Measurements from ENCODE around the gene CHD9. TPM values are rescaled to one million over a fixed set of nuclear protein-coding genes. Genes with fewer than 3 reads are reported as not detected.

CHD9 gene
- total and polyA plus RNA-seq, 9 of the 15 experiments (the other 6 are each of a cell fraction or from before 2014, with no cell fraction given), result 29.0 to 69.3 (median 40.6) TPM

DNA sequence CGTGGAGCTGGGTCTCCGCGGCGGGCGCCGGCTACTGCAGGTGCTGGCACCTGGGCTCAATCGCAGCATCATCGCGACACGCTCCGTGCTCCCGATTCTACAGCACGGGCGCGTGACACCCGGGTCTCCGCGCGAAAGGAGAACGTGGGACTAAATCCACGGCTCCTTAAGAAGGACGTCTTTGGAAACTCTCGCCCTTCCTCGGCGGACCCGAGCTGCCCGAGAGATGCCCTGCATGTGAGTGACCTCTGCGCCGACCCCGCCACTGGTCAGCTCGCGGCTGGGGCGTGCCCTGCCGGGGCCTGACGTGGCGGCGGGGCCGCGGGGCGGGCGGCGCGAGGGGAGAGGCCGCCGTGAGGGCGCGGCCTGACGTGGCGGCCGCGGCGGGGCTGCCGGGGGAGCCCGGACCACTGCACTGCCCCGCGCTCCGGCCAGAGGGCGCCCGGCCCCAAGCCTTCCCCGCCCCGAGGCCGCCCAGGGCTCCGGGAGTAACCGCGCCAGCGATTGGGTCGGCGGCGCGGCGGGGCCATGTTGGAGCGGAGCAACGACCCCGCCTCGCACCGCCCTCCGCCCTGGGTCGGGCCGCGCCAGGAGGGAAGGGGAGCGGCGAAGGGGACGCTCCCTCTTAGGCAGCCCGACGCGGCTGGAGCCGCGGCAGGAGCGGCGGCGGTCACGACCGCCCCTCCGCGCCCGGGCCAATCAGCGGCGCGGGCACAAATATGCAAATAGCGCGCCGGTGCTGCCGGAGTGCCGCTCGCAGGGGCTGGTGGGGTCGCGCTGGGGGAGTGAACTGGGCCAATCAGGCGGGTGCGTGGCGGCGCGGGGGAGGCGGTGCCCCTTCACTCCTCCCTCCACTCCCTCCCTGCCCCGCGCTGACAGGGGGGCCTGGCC lies 75.6 kb downstream of the CHD9 start (continued):
- TF ChIP-seq, protein P1, sequence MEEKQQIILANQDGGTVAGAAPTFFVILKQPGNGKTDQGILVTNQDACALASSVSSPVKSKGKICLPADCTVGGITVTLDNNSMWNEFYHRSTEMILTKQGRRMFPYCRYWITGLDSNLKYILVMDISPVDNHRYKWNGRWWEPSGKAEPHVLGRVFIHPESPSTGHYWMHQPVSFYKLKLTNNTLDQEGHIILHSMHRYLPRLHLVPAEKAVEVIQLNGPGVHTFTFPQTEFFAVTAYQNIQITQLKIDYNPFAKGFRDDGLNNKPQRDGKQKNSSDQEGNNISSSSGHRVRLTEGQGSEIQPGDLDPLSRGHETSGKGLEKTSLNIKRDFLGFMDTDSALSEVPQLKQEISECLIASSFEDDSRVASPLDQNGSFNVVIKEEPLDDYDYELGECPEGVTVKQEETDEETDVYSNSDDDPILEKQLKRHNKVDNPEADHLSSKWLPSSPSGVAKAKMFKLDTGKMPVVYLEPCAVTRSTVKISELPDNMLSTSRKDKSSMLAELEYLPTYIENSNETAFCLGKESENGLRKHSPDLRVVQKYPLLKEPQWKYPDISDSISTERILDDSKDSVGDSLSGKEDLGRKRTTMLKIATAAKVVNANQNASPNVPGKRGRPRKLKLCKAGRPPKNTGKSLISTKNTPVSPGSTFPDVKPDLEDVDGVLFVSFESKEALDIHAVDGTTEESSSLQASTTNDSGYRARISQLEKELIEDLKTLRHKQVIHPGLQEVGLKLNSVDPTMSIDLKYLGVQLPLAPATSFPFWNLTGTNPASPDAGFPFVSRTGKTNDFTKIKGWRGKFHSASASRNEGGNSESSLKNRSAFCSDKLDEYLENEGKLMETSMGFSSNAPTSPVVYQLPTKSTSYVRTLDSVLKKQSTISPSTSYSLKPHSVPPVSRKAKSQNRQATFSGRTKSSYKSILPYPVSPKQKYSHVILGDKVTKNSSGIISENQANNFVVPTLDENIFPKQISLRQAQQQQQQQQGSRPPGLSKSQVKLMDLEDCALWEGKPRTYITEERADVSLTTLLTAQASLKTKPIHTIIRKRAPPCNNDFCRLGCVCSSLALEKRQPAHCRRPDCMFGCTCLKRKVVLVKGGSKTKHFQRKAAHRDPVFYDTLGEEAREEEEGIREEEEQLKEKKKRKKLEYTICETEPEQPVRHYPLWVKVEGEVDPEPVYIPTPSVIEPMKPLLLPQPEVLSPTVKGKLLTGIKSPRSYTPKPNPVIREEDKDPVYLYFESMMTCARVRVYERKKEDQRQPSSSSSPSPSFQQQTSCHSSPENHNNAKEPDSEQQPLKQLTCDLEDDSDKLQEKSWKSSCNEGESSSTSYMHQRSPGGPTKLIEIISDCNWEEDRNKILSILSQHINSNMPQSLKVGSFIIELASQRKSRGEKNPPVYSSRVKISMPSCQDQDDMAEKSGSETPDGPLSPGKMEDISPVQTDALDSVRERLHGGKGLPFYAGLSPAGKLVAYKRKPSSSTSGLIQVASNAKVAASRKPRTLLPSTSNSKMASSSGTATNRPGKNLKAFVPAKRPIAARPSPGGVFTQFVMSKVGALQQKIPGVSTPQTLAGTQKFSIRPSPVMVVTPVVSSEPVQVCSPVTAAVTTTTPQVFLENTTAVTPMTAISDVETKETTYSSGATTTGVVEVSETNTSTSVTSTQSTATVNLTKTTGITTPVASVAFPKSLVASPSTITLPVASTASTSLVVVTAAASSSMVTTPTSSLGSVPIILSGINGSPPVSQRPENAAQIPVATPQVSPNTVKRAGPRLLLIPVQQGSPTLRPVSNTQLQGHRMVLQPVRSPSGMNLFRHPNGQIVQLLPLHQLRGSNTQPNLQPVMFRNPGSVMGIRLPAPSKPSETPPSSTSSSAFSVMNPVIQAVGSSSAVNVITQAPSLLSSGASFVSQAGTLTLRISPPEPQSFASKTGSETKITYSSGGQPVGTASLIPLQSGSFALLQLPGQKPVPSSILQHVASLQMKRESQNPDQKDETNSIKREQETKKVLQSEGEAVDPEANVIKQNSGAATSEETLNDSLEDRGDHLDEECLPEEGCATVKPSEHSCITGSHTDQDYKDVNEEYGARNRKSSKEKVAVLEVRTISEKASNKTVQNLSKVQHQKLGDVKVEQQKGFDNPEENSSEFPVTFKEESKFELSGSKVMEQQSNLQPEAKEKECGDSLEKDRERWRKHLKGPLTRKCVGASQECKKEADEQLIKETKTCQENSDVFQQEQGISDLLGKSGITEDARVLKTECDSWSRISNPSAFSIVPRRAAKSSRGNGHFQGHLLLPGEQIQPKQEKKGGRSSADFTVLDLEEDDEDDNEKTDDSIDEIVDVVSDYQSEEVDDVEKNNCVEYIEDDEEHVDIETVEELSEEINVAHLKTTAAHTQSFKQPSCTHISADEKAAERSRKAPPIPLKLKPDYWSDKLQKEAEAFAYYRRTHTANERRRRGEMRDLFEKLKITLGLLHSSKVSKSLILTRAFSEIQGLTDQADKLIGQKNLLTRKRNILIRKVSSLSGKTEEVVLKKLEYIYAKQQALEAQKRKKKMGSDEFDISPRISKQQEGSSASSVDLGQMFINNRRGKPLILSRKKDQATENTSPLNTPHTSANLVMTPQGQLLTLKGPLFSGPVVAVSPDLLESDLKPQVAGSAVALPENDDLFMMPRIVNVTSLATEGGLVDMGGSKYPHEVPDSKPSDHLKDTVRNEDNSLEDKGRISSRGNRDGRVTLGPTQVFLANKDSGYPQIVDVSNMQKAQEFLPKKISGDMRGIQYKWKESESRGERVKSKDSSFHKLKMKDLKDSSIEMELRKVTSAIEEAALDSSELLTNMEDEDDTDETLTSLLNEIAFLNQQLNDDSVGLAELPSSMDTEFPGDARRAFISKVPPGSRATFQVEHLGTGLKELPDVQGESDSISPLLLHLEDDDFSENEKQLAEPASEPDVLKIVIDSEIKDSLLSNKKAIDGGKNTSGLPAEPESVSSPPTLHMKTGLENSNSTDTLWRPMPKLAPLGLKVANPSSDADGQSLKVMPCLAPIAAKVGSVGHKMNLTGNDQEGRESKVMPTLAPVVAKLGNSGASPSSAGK (IDR thresholded peaks at IDR 0.05), result peak; percentile 17; the same call in 1 of the 2 replicates
- TF ChIP-seq, protein P2, sequence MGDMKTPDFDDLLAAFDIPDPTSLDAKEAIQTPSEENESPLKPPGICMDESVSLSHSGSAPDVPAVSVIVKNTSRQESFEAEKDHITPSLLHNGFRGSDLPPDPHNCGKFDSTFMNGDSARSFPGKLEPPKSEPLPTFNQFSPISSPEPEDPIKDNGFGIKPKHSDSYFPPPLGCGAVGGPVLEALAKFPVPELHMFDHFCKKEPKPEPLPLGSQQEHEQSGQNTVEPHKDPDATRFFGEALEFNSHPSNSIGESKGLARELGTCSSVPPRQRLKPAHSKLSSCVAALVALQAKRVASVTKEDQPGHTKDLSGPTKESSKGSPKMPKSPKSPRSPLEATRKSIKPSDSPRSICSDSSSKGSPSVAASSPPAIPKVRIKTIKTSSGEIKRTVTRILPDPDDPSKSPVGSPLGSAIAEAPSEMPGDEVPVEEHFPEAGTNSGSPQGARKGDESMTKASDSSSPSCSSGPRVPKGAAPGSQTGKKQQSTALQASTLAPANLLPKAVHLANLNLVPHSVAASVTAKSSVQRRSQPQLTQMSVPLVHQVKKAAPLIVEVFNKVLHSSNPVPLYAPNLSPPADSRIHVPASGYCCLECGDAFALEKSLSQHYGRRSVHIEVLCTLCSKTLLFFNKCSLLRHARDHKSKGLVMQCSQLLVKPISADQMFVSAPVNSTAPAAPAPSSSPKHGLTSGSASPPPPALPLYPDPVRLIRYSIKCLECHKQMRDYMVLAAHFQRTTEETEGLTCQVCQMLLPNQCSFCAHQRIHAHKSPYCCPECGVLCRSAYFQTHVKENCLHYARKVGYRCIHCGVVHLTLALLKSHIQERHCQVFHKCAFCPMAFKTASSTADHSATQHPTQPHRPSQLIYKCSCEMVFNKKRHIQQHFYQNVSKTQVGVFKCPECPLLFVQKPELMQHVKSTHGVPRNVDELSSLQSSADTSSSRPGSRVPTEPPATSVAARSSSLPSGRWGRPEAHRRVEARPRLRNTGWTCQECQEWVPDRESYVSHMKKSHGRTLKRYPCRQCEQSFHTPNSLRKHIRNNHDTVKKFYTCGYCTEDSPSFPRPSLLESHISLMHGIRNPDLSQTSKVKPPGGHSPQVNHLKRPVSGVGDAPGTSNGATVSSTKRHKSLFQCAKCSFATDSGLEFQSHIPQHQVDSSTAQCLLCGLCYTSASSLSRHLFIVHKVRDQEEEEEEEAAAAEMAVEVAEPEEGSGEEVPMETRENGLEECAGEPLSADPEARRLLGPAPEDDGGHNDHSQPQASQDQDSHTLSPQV (IDR thresholded peaks at IDR 0.05), result peak; percentile 24; the same call in 1 of the 2 replicates
- TF ChIP-seq SIN3B (IDR thresholded peaks at IDR 0.05; ENCODE audit: low read depth), result peak; percentile 18; the same call in 1 of the 2 replicates
- no peak for TF ChIP-seq ZNF133 (CRISPR knock-in tag; IDR thresholded peaks at IDR 0.05)
- TF ChIP-seq RBM22 (IDR thresholded peaks at IDR 0.05; ENCODE audit: low read depth, low read length, poor library complexity, severe bottlenecking), result peak; percentile 73
